Measurements from ENCODE around the gene LARGE1.

- no peak for TF ChIP-seq MAFK (IDR thresholded peaks at IDR 0.05; ENCODE audit: low read depth, low read length)
- TF ChIP-seq MAX (IDR thresholded peaks at IDR 0.05) = no peak
- TF ChIP-seq EP300 (IDR thresholded peaks at IDR 0.05; ENCODE audit: borderline replicate concordance in 1 of 2, low read depth in 2 of 2, low read length in 2 of 2) = no peak
- no peak for TF ChIP-seq TEAD4 (IDR thresholded peaks at IDR 0.05; ENCODE audit: low read depth, low read length)
- TF ChIP-seq CREB1 (IDR thresholded peaks at IDR 0.05) = no peak
- TF ChIP-seq SRF (IDR thresholded peaks at IDR 0.05; ENCODE audit: low read depth, low read length) = no peak
- no peak for TF ChIP-seq TCF12 (IDR thresholded peaks at IDR 0.05; ENCODE audit: low read depth, low read length)
- no peak for TF ChIP-seq CTCF (IDR thresholded peaks at IDR 0.05; ENCODE audit: control extremely low read depth in 1 of 3, insufficient read depth in 1 of 3, low read depth in 1 of 3, low read length in 3 of 3)
- TF ChIP-seq POLR2AphosphoS5 (IDR thresholded peaks at IDR 0.05; ENCODE audit: low read depth, low read length) = no peak
- TF ChIP-seq NRF1 (IDR thresholded peaks at IDR 0.05; ENCODE audit: low read depth, low read length) = no peak
These were observed at the start of gene LARGE1 for GRCh38 chr22:33920197-33920540.
